Esophagus muscularis mucosa (tissue), 3 donors: ENCODE data around the gene NOD2.

ENCODE experiments used
- POLR2A ChIP-seq: fragments of 450-650 bp; IDR thresholded peaks from one replicate; pipeline ENCODE4 v1.6.1; 2017; ENCODE audit warnings: antibody characterized with exemption, moderate library complexity, mild to moderate bottlenecking, low read depth
- POLR2AphosphoS5 ChIP-seq, 2 donors: sonication (generic); formaldehyde crosslinking; IDR thresholded peaks; one replicate each; pipeline ENCODE4 v1.6.1; 2017; ENCODE audit warnings: antibody characterized with exemption in 2 of 2
- TF ChIP-seq, protein P1 (sequence below), 3 experiments: fragments of 200-600 bp in 2 of 3; fragments of 450-650 bp in 1 of 3; sonication (generic) in 2 of 3; IDR thresholded peaks; one replicate each; pipeline ENCODE4 v1.5.1; 2017 to 2019; ENCODE audit warnings: antibody characterized with exemption in 3 of 3, mild to moderate bottlenecking in 2 of 3, moderate library complexity in 1 of 3

DNA sequence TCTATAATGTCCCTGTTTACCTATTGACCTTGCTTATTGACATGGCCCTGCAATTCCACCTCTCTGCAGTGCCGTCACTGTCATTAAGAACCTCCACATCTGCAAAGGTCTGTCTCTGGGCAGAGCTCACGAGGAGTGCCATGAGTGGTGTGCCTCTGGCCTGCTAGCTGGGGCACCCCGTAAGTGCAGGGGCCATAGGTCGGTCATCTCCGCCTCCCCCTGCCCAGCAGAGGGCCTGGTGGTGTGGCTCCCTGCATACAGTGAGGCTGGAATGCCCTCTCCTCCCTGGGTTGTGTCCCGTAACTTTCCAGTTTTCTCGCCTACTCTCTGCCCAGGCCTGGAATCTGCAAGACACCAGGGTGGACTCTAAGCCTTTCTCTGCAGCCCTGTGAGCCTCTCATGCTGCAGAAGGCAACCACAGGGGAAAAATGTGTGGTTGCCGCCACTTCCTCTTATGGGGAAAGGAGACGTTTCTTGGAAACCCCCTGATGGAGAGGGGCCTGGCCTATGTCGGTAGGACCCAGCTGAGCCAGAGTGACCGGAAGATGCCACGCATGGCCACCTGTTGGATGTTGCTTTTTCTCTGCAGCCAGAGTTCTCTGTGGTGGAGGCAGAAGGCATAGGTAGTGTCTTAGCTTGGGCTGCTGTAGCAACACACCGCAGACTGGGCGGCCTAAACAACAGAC is 9.6 kb upstream of the NOD2 start:
- TF ChIP-seq, protein P1, sequence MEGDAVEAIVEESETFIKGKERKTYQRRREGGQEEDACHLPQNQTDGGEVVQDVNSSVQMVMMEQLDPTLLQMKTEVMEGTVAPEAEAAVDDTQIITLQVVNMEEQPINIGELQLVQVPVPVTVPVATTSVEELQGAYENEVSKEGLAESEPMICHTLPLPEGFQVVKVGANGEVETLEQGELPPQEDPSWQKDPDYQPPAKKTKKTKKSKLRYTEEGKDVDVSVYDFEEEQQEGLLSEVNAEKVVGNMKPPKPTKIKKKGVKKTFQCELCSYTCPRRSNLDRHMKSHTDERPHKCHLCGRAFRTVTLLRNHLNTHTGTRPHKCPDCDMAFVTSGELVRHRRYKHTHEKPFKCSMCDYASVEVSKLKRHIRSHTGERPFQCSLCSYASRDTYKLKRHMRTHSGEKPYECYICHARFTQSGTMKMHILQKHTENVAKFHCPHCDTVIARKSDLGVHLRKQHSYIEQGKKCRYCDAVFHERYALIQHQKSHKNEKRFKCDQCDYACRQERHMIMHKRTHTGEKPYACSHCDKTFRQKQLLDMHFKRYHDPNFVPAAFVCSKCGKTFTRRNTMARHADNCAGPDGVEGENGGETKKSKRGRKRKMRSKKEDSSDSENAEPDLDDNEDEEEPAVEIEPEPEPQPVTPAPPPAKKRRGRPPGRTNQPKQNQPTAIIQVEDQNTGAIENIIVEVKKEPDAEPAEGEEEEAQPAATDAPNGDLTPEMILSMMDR (IDR thresholded peaks at IDR 0.05) = no peak
- TF ChIP-seq POLR2A (no peak), POLR2AphosphoS5 (IDR thresholded peaks at IDR 0.05) (no peak)
